Mucosa of rectum (tissue), 2 donors: ENCODE data around the gene PLPPR2.

Experiments
- H3K27ac ChIP-seq, 2 donors: one replicate each; pipeline ENCODE4 v1.7.0; 2013; ENCODE audit warnings: inconsistent platforms in 2 of 2, low read depth in 2 of 2, low read length in 2 of 2
- H3K27me3 ChIP-seq, 2 donors: one replicate each; pipeline ENCODE4 v1.7.0; 2013; ENCODE audit warnings: low read length in 2 of 2; ENCODE audit not compliant: control insufficient read depth in 2 of 2, insufficient read depth in 2 of 2
- H3K36me3 ChIP-seq, 2 donors: one replicate each; pipeline ENCODE4 v1.7.0; 2013; ENCODE audit warnings: low read length in 2 of 2; ENCODE audit not compliant: control insufficient read depth in 2 of 2, insufficient read depth in 2 of 2
- H3K4me1 ChIP-seq, 2 donors: one replicate each; pipeline ENCODE4 v1.7.0; 2013; ENCODE audit warnings: low read length in 2 of 2, mild to moderate bottlenecking in 1 of 2; ENCODE audit not compliant: control insufficient read depth in 2 of 2, insufficient read depth in 2 of 2
- H3K4me3 ChIP-seq, 2 donors: one replicate each; pipeline ENCODE4 v1.7.0; 2013; ENCODE audit warnings: low read length in 2 of 2
- H3K9ac ChIP-seq, 2 donors: one replicate each; pipeline ENCODE4 v1.7.0; 2013; ENCODE audit warnings: low read length in 2 of 2, low read depth in 1 of 2, mild to moderate bottlenecking in 1 of 2
- H3K9me3 ChIP-seq, 2 donors: one replicate each; pipeline ENCODE4 v1.7.0; 2013; ENCODE audit warnings: low read length in 2 of 2; ENCODE audit not compliant: control insufficient read depth in 2 of 2
- donor health status: healthy.
- donor health status: Normal muscosa, but diverticular disease.

PLPPR2 gene

DNA sequence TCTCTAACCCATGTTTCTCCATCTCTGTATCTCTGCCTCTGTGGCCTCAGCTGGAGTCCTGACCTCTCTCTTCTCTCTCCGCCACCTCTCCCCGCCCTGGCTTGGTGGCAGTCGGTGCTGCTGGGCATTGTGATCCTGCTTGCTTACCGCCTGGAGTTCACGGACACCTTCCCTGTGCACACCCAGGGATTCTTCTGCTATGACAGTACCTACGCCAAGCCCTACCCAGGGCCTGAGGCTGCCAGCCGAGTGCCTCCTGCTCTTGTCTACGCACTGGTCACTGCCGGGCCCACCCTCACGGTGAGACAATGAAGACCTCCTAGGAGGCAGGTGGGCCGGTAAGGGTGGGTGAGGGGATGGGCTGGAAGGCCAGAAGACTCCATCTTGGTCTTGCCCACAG lies 4.2 kb downstream of the PLPPR2 start:
- Histone ChIP-seq H3K27ac (no peak overlapping the region), H3K9me3 (no peaks in the 10 kb centered on the region), H3K27me3 (no peaks in the 10 kb centered on the region), H3K4me1 (peaks cover 15 to 17% of the 10 kb centered on the region in 2 donors), H3K9ac (no peak overlapping the region), H3K4me3 (no peak overlapping the region), H3K36me3 (no peaks in the 10 kb centered on the region)

DNA sequence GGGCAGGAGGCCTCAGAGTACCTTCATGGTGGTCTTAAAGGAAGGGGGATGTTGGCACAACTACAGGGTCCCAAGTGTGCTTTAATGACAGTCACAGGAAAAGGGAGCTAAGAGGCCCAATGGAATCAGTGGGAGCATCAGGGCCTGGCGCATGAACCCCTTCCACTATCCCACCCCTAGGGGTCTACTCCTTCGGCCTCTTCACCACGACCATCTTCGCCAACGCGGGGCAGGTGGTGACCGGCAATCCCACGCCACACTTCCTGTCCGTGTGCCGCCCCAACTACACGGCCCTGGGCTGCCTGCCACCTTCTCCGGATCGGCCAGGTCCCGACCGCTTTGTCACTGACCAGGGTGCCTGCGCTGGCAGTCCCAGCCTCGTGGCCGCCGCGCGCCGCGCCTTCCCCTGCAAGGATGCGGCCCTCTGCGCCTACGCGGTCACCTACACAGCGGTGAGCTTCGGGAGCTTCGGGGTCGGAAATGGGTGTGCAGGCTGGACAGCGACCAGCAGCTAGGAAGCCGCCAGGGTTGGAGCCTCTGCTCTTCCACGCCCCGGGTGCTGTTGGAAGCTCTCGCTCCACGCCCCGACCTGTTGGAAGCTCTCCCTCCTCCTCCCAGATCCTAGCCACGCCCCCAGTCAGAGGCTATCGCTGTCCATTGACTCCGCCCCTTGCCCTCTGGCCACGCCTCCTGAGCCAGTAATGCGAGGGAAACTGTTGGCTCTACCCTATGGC lies 6.0 kb downstream of the PLPPR2 start:
- no peaks in the 10 kb centered on the region for H3K36me3 ChIP-seq
- H3K4me3 ChIP-seq: peak overlapping the region in 1 of 2 donors; percentile 40
- no peak overlapping the region for H3K27ac ChIP-seq
- peak overlapping the region in 1 of 2 donors; percentile 6 for H3K9ac ChIP-seq
- no peaks in the 10 kb centered on the region for H3K27me3 ChIP-seq
- peaks cover 9 to 13% of the 10 kb centered on the region in 2 donors for H3K4me1 ChIP-seq
- no peaks in the 10 kb centered on the region for H3K9me3 ChIP-seq

DNA sequence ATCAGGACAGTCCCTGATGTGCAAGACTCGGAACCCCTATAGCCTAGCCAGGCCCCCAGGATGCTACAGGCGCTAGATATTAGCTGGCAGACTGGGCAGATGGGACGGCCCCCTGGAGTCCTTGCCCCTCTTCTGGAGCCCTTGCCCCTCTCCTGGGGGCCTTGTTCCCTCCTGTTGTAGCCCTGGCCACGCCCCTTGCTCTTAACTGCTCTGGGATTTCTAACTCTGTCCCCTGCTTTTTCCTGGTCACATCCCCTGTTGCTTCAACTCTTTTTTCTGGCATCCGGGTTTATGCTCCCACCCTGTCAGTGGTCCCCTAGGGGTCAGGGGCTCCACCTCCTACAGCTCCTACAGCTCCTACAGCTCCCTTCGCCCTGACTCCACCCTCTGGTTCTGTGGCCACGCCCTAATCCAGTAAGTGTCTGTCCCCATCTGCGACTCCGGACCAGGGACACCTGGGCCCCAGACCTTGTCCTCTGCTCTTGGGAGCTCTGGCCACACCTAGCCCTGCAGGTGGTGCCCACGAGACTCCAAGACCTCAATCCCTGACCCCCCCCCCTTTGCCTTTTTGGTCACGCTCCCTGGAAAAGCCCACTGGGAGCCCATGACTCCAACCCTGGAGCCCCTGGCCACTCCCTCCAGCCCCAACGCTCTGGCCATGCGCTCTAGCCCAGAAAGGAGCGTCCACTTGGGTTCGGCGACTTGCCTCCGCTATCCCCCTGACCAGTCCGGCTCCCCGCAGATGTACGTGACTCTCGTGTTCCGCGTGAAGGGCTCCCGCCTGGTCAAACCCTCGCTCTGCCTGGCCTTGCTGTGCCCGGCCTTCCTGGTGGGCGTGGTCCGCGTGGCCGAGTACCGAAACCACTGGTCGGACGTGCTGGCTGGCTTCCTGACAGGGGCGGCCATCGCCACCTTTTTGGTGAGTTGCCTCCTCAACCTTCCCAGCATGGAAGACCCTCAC lies 6.8 kb downstream of the PLPPR2 start:
- H3K9ac ChIP-seq: no peak overlapping the region
- no peaks in the 10 kb centered on the region for H3K36me3 ChIP-seq
- H3K9me3 ChIP-seq: no peaks in the 10 kb centered on the region
- peaks cover 9 to 13% of the 10 kb centered on the region in 2 donors for H3K4me1 ChIP-seq
- no peak overlapping the region for H3K4me3 ChIP-seq
- H3K27me3 ChIP-seq: no peaks in the 10 kb centered on the region
- no peak overlapping the region for H3K27ac ChIP-seq

DNA sequence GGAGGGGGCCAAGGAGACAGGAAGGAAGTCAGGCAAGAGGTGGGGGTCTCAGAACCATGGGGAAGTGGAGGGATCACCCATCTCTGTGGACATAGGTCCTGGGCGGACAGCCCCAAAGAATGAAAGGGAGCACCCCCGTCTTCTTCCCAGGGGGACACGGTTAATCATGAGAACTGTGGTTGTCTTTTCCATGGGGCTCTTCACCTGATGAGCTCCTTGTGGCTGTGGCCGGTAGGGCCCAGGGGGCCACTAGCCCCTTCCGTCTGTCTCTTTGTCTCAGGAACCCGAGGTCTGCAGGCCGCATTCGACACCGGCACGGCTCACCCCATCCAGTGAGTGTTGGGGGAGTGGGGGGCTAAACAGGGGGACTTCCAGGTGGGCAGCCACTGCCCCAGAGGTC lies 8.6 kb downstream of the PLPPR2 start:
- Histone ChIP-seq H3K36me3 (no peaks in the 10 kb centered on the region), H3K27me3 (no peaks in the 10 kb centered on the region), H3K4me1 (peaks cover 9 to 13% of the 10 kb centered on the region in 2 donors), H3K9ac (no peak overlapping the region), H3K4me3 (no peak overlapping the region), H3K27ac (no peak overlapping the region), H3K9me3 (no peaks in the 10 kb centered on the region)

DNA sequence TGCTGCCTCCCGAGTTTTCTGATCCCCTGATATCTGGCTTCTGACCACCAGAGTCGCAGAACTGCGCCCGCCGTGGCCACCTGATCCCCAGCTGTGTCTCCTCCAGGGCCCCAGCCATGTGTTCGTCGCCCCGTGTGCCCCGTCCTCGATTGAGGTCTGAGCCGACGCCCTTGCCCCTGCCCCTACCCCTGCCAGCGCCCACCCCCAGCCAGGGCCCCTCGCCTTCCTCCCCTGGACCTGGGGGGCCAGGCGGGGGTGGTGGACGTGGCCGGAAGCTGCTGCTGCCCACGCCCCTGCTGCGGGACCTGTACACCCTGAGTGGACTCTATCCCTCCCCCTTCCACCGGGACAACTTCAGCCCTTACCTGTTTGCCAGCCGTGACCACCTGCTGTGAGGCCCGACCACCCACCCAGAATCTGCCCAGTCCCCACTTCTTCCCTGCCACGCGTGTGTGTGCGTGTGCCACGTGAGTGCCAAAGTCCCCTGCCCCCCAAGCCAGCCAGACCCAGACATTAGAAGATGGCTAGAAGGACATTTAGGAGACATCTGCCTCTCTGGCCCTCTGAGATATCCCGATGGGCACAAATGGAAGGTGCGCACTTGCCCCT lies 9.2 kb downstream of the PLPPR2 start:
- Histone ChIP-seq H3K27ac (no peak overlapping the region), H3K27me3 (no peaks in the 10 kb centered on the region), H3K36me3 (no peaks in the 10 kb centered on the region), H3K4me3 (no peak overlapping the region), H3K9me3 (no peaks in the 10 kb centered on the region), H3K9ac (no peak overlapping the region), H3K4me1 (peaks cover 9 to 13% of the 10 kb centered on the region in 2 donors)

DNA sequence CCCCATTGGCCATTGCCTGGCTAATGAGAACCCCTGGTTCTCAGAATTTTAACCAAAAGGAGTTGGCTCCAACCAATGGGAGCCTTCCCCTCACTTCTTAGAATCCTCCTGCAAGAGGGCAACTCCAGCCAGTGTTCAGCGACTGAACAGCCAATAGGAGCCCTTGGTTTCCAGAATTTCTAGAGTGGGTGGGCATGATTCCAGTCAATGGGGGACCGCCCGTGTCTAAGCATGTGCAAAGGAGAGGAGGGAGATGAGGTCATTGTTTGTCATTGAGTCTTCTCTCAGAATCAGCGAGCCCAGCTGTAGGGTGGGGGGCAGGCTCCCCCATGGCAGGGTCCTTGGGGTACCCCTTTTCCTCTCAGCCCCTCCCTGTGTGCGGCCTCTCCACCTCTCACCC lies 9.7 kb downstream of the PLPPR2 start:
- peaks cover 9 to 13% of the 10 kb centered on the region in 2 donors for H3K4me1 ChIP-seq
- H3K4me3 ChIP-seq: no peak overlapping the region
- no peak overlapping the region for H3K27ac ChIP-seq
- no peaks in the 10 kb centered on the region for H3K27me3 ChIP-seq
- no peaks in the 10 kb centered on the region for H3K36me3 ChIP-seq
- H3K9me3 ChIP-seq: no peaks in the 10 kb centered on the region
- no peak overlapping the region for H3K9ac ChIP-seq

DNA sequence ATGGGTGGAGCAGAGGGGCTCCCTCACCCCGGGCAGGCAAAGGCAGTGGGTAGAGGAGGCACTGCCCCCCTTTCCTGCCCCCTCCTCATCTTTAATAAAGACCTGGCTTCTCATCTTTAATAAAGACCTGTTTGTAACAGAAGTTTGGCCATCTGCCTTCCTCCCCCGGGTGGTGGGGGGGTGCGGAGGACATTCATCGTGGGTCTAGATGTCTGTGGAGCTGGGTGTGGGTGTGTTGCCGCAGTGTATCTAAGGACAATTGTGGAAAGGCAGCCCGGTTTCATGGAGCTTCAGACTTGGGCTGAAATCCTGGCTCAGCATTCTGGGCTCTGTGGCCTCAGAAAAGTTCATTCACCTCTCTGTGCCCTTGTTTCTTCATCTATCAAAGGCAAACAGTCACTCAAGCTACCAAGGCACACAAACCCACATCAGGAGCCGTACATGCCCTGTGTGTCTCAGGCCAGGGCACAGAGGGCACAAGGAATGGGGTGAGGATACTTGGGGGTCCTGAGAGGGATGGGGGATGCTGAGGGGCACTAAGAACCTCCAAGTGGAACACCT lies 10.4 kb downstream of the PLPPR2 start:
- Histone ChIP-seq H3K27ac (no peak overlapping the region), H3K9me3 (no peaks in the 10 kb centered on the region), H3K9ac (no peak overlapping the region), H3K4me1 (peaks cover 9 to 13% of the 10 kb centered on the region in 2 donors), H3K4me3 (no peak overlapping the region), H3K36me3 (no peaks in the 10 kb centered on the region), H3K27me3 (no peaks in the 10 kb centered on the region)

DNA sequence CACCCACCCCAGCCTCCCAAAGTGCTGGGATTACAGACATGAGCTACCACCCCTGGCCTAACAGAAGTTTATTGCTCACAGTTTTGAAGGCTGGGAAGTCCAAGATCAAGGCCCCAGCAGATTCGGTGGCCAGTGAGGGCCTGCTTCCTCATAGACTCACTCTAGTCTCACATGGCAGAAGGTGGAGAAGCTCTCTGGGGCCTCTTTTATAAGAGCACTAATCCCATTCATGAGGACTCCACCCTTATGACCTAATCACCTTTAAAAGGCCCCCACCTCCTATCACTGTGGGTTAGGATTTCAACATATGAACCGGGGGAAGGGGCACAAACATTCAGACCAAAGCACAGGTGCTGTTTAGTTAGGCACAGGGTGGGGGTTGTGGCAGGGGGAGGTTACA lies 12.3 kb downstream of the PLPPR2 start:
- Histone ChIP-seq H3K27me3 (no peaks in the 10 kb centered on the region), H3K9me3 (no peaks in the 10 kb centered on the region), H3K27ac (no peak overlapping the region), H3K36me3 (no peaks in the 10 kb centered on the region), H3K4me1 (no peaks in the 10 kb centered on the region), H3K9ac (no peak overlapping the region), H3K4me3 (no peak overlapping the region)

DNA sequence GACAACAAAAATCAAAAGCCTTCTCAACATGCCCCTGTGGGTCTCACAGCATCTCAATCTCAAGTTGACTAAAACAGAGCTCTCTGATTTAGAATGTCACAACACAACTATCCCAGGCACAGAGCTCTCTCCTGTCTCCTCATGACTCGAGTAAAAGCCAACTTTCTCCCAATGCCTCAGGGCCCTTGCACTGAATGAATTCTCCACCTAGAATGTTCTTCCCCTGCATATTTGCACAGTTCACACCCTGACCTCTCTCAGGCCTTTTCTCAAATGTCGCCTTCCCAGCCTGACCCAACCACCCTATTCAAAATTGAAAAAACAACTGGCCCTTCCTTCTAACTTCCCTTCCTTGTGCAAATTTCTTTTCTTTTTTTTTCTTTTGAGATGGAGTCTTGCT lies 15.5 kb downstream of the PLPPR2 start:
- Histone ChIP-seq H3K9ac (no peak overlapping the region), H3K9me3 (no peaks in the 10 kb centered on the region), H3K4me1 (peaks cover 13 to 14% of the 10 kb centered on the region in 2 donors), H3K27ac (no peak overlapping the region), H3K36me3 (no peaks in the 10 kb centered on the region), H3K4me3 (no peak overlapping the region), H3K27me3 (no peaks in the 10 kb centered on the region)
